ENCODE data around the gene CDH4. TPM values are rescaled to one million over a fixed set of nuclear protein-coding genes. Genes with fewer than 3 reads are reported as not detected.

The CDH4 gene
- total and polyA plus RNA-seq, 2 of the 8 experiments (the other 6 are each of a cell fraction or from before 2014, with no cell fraction given): 4.3 to 7.9 TPM

DNA sequence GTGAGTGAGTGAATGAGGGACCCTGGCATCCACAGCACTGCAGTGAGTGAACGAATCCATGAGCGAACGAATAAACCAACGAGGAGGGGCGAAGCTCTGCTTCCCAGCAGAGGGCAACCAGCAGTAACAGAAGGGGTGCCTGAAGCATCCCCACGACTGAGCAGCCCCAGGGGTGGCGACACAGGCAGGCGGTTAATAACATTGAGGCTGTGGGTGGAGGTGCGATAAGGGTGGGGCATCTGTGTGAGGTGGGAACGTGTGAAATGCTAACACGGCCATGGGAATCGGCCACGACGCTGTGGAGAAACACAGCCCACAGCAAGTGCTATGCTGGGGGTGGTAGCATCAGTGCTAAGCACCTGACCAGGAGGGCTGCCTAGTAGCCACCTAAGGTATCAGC, 737.7 kb downstream of the CDH4 start:
- Histone ChIP-seq H3K36me3 (ENCODE audit: control insufficient read depth in 2 of 4, insufficient read depth in 4 of 4, low read length in 3 of 4) (peaks cover 6 to 34% (median 23%) of the 10 kb centered on the region in 4 experiments; a peak in 6 of 8 replicates), H3K79me2 (ENCODE audit: control insufficient read depth in 1 of 2, insufficient read depth in 2 of 2, low read length in 2 of 2) (peaks cover 0 to 2% of the 10 kb centered on the region in 2 experiments; a peak in 1 of 4 replicates), H2BK5ac (ENCODE audit: low read depth, low read length) (no peak overlapping the region), H2BK120ac (replicated peaks; ENCODE audit: low read depth, low read length) (no peak overlapping the region), H3K4me1 (replicated peaks in 1 of 4; ENCODE audit: control insufficient read depth in 3 of 4, insufficient read depth in 4 of 4, low read length in 3 of 4) (no peaks in the 10 kb centered on the region), H4K20me1 (replicated peaks in 1 of 2; ENCODE audit: control insufficient read depth in 1 of 2, insufficient read depth in 2 of 2, low read length in 2 of 2) (peaks cover 0 to 11% of the 10 kb centered on the region in 2 experiments), H3K79me1 (ENCODE audit: low read depth, low read length) (peaks cover 5% of the 10 kb centered on the region; the same call in 1 of the 2 replicates), H2BK12ac (ENCODE audit: low read depth, low read length) (no peak overlapping the region), H3K4me2 (ENCODE audit: insufficient read depth in 1 of 2, low read depth in 2 of 2, low read length in 2 of 2) (no peak overlapping the region), H3K14ac (ENCODE audit: insufficient read length) (no peak overlapping the region), H4K5ac (ENCODE audit: insufficient read length, low read depth, low read length) (no peak overlapping the region), H3K9me3 (ENCODE audit: insufficient read depth in 2 of 2, low read depth in 1 of 2, low read length in 1 of 2) (peaks cover 0 to 2% of the 10 kb centered on the region in 2 experiments; a peak in 2 of 4 replicates), H2AFZ (ENCODE audit: low read length) (no peak overlapping the region), H3K4me3 (ENCODE audit: extremely low read depth in 1 of 4, insufficient read depth in 2 of 4, low read depth in 3 of 4, low read length in 4 of 4) (no peak overlapping the region), H3K23ac (ENCODE audit: insufficient read length) (no peak overlapping the region), H3K4ac (replicated peaks; ENCODE audit: insufficient read length, low read depth, low read length) (no peak overlapping the region), H2BK20ac (ENCODE audit: low read length) (no peak overlapping the region), H3K23me2 (ENCODE audit: low read depth, low read length) (peaks cover 2% of the 10 kb centered on the region; the same call in 1 of the 2 replicates), H3K9ac (replicated peaks in 1 of 4; ENCODE audit: extremely low read depth in 1 of 4, low read depth in 3 of 4, low read length in 3 of 4) (no peak overlapping the region), H4K91ac (replicated peaks; ENCODE audit: insufficient read length, low read length) (no peak overlapping the region), H2BK15ac (ENCODE audit: low read length) (no peak overlapping the region), H3K27ac (ENCODE audit: low read depth, low read length) (no peak overlapping the region), H3K27me3 (replicated peaks in 1 of 4; ENCODE audit: control insufficient read depth in 3 of 4, extremely low read depth in 1 of 4, insufficient read depth in 3 of 4, low read length in 3 of 4) (no peaks in the 10 kb centered on the region), H3K18ac (ENCODE audit: extremely low read depth, low read length) (no peak overlapping the region), H2AK5ac (ENCODE audit: low read depth, low read length) (no peak overlapping the region), H3K56ac (replicated peaks; ENCODE audit: insufficient read length, low read depth, low read length) (no peak overlapping the region), H4K8ac (ENCODE audit: extremely low read depth, insufficient read depth, low read length) (no peak overlapping the region)
- POLR2A ChIA-PET (ENCODE audit: partially characterized antibody): no interaction called here
- 90% methylated on average over 14 of the region's 14 CpGs; no CpG with 5 or more reads in 1 of the 2 experiments for WGBS, 2 experiments (ENCODE audit: extremely low coverage in 1 of 2, insufficient coverage in 1 of 2, insufficient read length in 1 of 2, insufficient replicate concordance in 2 of 2, low coverage in 1 of 2, low lambda C conversion rate in 2 of 2, missing lambda C conversion rate in 1 of 2)
- TF ChIP-seq POU5F1 (IDR thresholded peaks at IDR 0.05; ENCODE audit: low read depth, low read length): no peak
- TF ChIP-seq RXRA (IDR thresholded peaks at IDR 0.05; ENCODE audit: insufficient read depth, low read depth, low read length): no peak
- TF ChIP-seq CEBPB (IDR thresholded peaks at IDR 0.05; ENCODE audit: low read depth, low read length): no peak
- no peak for TF ChIP-seq CREB1 (IDR thresholded peaks at IDR 0.05)
- no peak for TF ChIP-seq RNF2 (IDR thresholded peaks at IDR 0.05; ENCODE audit: borderline replicate concordance, low read depth, low read length, missing control alignments, poor library complexity, severe bottlenecking)
- no peak for TF ChIP-seq GTF2F1 (IDR thresholded peaks at IDR 0.05; ENCODE audit: borderline replicate concordance, low read depth, low read length)
- no peak for TF ChIP-seq JUND (IDR thresholded peaks at IDR 0.05; ENCODE audit: low read length)
- TF ChIP-seq RAD21 (IDR thresholded peaks at IDR 0.05 in 1 of 2, conservative IDR thresholded peaks at IDR 0.05 in 1 of 2; ENCODE audit: low read depth in 2 of 2, low read length in 2 of 2): no peak
- no peak for TF ChIP-seq POLR2A (IDR thresholded peaks at IDR 0.05; ENCODE audit: control extremely low read depth in 1 of 2, low read depth in 2 of 2, low read length in 2 of 2)
- no peak for TF ChIP-seq EP300 (IDR thresholded peaks at IDR 0.05; ENCODE audit: borderline replicate concordance in 1 of 2, low read depth in 2 of 2, low read length in 2 of 2)
- TF ChIP-seq SP4 (IDR thresholded peaks at IDR 0.05; ENCODE audit: low read length): no peak
- no peak for TF ChIP-seq SIX5 (IDR thresholded peaks at IDR 0.05; ENCODE audit: low read depth, low read length)
- no peak for TF ChIP-seq RBBP5 (IDR thresholded peaks at IDR 0.05; ENCODE audit: borderline replicate concordance, low read depth, low read length)
- no peak for FAIRE-seq
- no peak for DNase-seq (ENCODE audit: low read depth in 1 of 2, low spot score in 2 of 2)
- CTCF ChIA-PET (ENCODE audit: partially characterized antibody): no interaction called here

Measured in H1 (cell line).